Stimulated activated CD4-positive, alpha-beta T cell treated with anti-CD3 and anti-CD28 coated beads, TNF-alpha, amount 100 ng/mL, for 4 hours (primary cell): ENCODE results near the gene NPTX1.

Experiments
- DNase-seq, 3 experiments: peaks; one replicate each; pipeline ENCODE4 v3.0.0-alpha.2; 2020; ENCODE audit warnings: low read depth in 3 of 3

NPTX1 gene

DNA sequence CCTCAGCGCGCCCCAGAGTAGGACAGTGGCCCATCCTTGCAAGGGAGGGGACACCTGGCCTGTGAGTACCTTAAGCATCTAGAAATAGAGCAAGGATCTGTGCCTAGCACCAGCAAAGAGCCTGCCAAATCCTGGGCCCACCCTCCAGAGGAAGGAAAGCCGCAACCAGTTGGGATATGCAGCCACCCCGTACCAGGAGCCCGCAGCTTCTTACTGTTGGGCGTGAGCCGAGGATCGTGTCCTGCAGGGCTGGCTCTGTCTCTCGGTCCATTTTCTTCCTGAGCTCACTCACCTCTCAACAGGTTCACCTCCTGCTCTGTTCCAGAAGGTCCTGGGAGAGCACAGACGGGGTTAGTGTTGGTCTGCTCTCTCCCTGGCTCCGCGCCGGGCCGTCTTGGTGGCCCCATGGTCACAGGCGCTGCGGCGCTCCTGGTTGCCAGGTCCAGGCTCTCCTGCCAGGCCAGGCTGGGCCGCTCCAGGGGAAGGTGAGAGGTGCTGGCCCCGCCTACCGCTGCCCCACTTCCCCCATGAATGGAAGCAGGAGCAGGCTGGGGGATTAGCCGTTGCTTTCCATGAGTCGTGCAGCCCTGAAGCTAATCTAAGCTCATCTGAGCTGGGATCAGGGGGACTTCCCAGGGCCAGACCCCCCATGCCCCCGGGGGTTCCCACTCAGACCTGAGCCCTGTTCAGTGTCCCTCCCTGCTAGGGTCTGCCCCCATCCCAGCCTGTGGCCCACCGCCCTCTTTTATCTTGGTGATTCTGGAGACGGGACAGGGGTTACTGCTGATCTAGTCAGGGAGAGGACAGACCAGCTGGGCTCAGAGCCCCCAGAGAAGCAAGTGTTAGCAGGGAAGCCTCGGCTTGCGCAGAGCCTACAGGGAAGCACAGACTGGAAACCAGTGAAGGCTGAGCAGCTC is 48.8 kb downstream of the NPTX1 start:
- DNase-seq, result no peak

DNA sequence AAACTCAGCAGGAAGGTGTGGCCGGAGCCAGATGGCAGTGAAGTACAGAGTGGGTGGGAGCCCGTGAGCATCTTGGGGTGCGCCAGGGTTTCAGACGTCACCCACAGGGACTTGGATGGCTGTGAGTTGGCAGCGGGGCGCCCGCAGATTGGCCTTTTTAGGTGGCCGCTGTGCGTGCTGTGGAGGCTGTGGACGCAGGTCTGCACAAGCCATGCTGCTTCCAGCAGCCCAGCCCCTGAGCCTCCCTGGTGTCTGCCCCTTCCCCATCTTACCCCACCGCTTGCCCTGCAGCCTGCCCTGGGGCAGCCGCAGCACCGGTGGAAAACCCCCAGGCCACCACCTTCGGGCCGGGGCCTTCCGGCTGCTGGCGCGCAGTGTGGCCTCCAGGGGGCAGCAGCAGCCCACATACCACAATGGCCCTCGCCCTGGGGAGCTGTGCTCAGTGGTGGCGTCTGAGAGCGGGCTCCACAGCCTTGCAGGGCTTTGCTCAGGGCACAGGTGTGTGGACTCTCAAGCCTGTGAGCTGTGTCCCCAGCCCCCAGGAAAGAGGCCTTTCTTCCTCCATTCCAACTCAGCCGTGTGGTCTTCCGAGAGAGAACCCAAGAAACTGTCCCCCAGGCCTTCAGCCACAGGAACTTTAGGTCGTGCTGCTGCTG is 49.6 kb downstream of the NPTX1 start:
- peak; percentile 71 to 87 (median 80) for DNase-seq

DNA sequence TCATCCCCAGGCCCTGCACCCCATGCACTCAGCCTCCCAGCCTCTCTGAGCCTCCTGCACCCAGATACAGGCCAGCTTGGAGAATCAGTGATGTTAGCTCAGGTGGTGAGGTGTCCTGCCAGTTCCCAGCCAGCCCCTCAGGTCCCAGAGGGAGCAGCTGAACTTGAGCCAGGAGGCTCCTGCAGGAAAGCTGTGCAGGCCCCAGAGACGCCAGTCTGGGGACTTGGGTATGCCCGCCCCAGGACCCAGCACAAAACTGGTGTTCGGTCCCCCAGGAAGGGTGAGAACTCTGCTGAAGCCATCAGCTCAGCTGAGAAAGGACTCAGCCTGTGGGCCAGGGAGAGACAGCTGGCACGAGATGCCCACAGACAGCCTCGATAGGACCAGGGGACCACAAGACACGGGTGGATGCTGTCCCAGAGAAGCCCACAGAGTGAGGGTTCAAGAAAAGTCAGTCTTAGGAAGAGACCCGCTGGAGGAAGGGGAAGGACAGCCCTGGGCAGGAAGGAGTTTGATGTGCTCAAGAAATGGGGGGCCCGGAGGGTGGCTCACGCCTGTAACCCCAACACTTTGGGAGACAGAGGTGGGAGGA is 50.5 kb downstream of the NPTX1 start:
- no peak for DNase-seq

DNA sequence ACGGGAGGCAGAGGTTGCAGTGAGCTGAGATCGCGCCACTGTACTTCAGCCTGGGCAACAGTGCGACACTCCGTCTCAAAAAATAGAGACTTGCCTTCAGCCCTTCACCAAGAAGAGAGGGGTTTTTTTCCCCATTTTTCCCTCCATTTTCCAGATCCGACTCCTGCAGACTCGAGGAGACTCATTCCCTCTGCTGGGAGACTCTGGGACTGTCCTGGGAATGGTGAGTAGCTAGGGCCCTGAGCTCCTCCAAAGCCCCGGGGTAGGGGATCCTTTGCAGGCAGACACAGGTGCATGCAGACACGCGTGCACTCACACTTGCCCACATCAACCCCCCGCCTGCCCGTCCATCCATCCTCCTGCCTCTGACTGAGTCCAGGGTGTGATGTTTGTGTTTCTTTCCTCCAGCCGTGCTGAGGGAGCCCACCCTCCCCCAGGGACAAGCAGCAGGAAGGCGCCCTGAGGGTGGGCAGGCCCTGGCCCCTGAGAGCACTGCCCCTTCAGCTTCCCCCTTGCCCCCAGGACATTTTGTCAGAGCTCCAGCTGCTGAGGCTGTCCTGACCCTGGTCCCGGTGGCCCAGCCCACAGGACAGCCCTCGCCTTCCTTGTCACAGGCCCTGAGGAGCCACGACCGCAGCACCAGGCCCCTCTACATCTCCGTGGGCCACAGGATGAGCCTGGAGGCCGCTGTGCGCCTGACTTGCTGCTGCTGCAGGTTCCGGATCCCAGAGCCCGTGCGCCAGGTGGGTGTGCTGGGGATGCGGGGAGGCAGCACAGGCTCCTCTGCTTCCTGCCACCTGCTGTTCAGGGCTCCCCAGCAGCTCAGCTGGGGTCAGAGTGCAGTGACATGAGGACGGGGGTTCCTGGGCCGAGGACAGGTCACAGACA is 51.3 kb downstream of the NPTX1 start:
- DNase-seq, result no peak

DNA sequence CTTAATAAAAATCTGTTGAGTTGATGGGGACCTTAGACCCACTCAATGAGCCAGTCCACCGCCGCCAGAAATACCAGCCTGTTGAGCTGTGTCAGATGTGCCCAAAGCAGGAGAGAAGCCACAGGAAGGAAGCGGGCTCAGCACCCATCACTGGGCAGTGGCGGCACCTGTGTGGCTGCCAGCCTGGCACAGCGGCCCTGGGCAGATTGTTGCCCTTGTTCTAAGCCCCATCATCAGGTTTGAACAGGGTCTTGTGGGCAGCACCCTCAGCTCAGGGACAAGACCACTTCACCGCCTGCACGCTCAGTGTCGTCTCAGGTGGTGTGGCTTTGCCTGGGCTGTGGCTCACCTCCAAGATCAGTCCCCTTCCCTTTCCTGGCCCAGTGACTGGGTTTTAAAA is 52.1 kb downstream of the NPTX1 start:
- no peak for DNase-seq

DNA sequence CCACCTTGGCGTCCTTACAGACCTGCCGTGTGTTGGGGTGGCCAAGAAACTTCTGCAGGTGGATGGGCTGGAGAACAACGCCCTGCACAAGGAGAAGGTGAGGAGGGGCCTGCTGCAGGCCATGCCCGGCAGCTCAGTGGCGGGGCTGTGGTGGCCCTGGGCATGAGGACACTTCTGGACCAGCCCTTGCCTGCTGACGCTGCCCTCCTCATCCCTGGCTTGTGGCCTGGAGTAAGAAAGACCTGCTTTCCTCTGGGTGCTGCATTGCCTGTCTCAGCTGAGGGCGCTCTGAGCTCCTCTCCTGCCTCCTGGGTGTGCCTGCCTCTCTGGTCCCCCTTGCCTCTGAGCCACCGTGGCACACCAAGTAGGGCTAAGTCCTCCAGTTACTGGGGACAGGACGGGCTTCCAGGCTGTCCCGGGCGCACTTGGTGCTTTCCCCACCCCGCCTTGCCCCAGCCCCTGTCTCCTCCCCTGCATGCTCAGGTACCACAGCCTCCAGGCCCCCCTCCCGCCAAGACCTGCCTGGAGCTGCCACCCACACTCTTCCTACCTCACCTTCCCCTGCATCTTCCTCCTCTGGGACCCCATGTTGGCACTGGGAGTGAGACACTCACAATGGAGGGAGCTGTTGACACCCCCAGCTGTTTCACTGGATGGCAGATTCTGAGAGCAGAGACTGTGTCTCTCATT is 52.7 kb downstream of the NPTX1 start:
- DNase-seq, result no peak

DNA sequence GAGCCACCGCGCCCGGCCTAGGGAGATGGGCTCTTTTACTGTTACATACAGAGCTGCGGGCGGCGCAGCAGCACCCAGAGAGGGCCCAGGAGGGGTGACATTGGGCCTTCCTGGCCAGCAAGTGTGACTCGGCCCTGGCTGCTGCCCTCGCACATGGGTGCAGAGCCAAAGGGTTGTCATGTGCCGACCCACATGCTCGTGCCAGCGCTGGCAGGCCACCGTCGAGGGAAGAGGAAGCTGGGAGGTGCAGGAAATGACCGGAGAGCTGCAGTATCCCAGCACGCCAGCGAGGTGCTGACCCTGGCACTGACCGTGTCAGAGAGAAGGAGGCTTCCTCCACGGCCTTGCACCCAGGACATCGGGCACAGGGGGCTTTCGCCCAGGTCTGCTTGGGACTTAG is 53.4 kb downstream of the NPTX1 start:
- no peak for DNase-seq

DNA sequence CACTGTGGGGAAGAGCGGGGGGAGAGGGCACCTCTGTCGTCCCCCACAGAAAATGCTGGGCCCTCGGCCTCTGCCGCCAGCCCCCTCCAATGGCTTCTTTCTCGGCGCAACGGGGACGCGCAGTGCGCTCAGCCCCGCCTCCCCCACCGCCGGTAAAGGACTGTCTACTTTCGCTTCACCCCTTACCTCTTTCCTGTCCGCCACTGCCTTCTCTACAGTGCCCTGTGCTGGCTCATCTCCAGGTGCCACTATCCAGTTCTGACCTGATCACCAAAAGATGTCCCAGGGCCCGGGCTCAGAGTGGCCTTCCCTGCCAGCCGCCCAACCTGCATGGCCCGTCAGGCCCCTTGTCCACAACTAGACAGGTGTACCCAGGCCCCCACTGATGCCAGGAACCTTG is 54.1 kb downstream of the NPTX1 start:
- DNase-seq, result no peak

DNA sequence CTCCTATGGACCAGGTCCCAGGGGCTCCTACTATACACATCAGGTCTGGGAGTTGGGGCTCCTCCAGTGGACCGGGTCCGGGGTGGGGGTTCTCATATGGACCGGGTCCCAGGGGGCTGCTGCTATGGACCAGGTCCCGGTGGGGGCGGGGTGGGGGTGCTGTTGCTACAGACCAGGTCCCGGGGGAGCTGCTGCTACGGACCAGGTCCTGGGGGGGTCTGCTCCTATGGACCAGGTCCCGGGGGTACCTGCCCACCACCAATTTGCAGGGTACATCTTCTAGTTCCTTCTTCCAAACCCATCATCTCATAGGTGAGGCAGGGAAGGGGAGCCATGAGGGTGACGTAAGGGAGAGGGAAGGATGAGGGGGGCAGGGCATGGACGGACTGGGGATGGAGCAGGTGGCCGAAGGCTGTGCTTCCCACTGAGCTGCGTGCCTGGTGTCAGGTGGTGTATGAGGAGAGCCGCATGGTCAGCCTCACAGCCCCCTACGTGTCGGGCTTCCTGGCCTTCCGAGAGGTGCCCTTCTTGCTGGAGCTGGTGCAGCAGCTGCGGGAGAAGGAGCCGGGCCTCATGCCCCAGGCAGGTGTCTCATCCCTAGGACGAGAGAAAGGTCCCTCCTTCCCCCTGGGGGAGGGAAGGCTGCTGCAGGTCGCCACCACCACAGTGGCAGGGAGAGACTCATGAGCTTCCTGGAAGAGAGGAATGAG is 54.9 kb downstream of the NPTX1 start:
- DNase-seq, result no peak

DNA sequence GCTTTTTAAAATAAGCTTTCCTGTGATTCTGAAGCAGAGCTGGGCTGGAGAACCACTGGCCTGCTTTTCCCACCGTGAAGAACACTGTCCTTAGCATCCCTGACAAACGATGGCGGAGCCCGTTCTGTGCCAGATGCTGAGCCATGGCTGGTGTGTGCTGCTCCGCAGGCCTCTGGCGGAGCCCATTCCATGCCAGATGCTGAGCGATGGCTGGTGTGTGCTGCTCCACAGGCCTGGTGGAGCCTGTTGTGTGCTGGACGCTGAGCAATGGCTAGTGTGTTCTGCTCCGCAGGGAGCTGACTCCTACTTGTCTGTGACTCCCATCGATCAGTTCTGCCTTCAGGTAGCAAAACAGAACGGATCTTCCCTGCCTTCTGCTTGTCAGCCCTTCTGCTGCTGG is 57.2 kb downstream of the NPTX1 start:
- no peak for DNase-seq

DNA sequence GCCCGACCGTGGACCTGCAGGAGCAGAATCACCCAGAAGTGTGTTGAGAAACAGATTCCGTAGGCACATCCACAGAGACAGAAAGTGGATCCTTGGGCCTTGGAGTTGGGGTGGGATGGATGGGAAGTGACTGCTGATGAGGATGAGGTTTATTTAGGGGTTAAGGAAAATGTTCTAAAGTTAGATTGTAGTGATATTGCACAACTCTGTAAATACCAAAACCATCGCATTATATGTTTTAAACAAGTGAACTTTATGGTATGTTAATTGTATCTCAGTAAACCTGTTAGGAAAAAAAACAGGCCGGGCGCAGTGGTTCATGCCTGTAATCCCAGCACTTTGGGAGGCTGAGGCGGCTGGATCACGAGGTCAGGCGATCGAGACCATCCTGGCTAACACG is 57.8 kb downstream of the NPTX1 start:
- no peak for DNase-seq
